GM19328 (cell line): Measurements from ENCODE around the gene HDAC5.
"Not testable (repeated sequence)": the region's sequence is repeated elsewhere in the genome, so short reads cannot be mapped to it uniquely, and the experiment has no call there.

Experiments used
- ATAC-seq: cut with Tn5 transposase; IDR thresholded peaks from one replicate; pipeline ENCODE4 v1.9.1; 2021; ENCODE audit warnings: mild to moderate bottlenecking, moderate library complexity; ENCODE audit not compliant: unreplicated experiment

Gene HDAC5

GRCh38 chr17:44037471-44037870 is 86.0 kb downstream of the HDAC5 start:
- no peak for ATAC-seq

GRCh38 chr17:44034688-44035087 is 88.8 kb downstream of the HDAC5 start:
- not testable (repeated sequence) for ATAC-seq

GRCh38 chr17:44033861-44034408 is 89.5 kb downstream of the HDAC5 start:
- ATAC-seq: no peak

DNA sequence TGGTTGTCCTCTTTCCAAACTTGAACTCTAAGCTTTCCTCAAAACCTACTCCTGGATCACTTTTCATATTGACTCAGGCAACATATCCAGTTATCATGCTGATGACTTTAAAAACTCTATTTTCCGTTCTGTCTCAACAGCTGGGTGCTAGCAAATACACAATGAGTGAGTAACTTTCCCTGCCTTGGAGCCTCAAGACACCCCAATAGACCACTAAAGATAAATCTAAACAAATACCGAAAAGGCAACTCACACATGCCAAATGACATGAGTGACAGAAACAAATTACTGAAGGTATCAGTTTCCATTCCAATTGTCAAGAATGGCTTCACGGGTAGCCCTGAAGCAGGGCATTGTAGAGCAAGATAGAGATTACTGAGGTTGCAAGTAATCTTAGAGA is 93.0 kb downstream of the HDAC5 start:
- ATAC-seq: no peak

- no peak for ATAC-seq
Measured at GRCh38 chr17:44029736-44030135, 93.7 kb downstream of the HDAC5 start.
